ENCODE data around the gene MED27. TPM values are rescaled to one million over a fixed set of nuclear protein-coding genes. Genes with fewer than 3 reads are reported as not detected.
A peak's percentile ranks its signal among the peaks of the same experiment; 100 is the strongest.
"Not testable (repeated sequence)": the region's sequence is repeated elsewhere in the genome, so short reads cannot be mapped to it uniquely, and the experiment has no call there.

MED27 gene
- total RNA-seq, 1 donor from 2014 or later: 45.0 TPM

- TF ChIP-seq CTCF (IDR thresholded peaks at IDR 0.05; ENCODE audit: partially characterized antibody, unreplicated experiment): no peak
- H3K4me1 Mint-ChIP-seq (ENCODE audit: low read depth, unreplicated experiment): peaks cover 45% of the 10 kb centered on the region
- peaks cover 2% of the 10 kb centered on the region for H3K27me3 Mint-ChIP-seq (ENCODE audit: unreplicated experiment)
- no peaks in the 10 kb centered on the region for H3K36me3 Mint-ChIP-seq (ENCODE audit: unreplicated experiment)
- no peak for DNase-seq
- peaks cover 3% of the 10 kb centered on the region for H3K9me3 Mint-ChIP-seq (ENCODE audit: unreplicated experiment)
- H3K4me3 Mint-ChIP-seq (ENCODE audit: unreplicated experiment): no peak overlapping the region
- no peak overlapping the region for H3K27ac Mint-ChIP-seq (ENCODE audit: unreplicated experiment)
These were observed 68.4 kb downstream of the MED27 start for GRCh38 chr9:132011309-132011708.

GRCh38 chr9:132010201-132010600 is 69.5 kb downstream of the MED27 start:
- H3K4me3 Mint-ChIP-seq (ENCODE audit: unreplicated experiment); H3K27ac Mint-ChIP-seq (ENCODE audit: unreplicated experiment); H3K36me3 Mint-ChIP-seq (ENCODE audit: unreplicated experiment); H3K9me3 Mint-ChIP-seq (ENCODE audit: unreplicated experiment); H3K27me3 Mint-ChIP-seq (ENCODE audit: unreplicated experiment); DNase-seq: not testable (repeated sequence)
- H3K4me1 Mint-ChIP-seq (ENCODE audit: low read depth, unreplicated experiment): peaks cover 37% of the 10 kb centered on the region

- TF ChIP-seq CTCF (IDR thresholded peaks at IDR 0.05; ENCODE audit: partially characterized antibody, unreplicated experiment): no peak
- no peak overlapping the region for H3K4me3 Mint-ChIP-seq (ENCODE audit: unreplicated experiment)
- peaks cover 2% of the 10 kb centered on the region for H3K27me3 Mint-ChIP-seq (ENCODE audit: unreplicated experiment)
- peaks cover 42% of the 10 kb centered on the region for H3K4me1 Mint-ChIP-seq (ENCODE audit: low read depth, unreplicated experiment)
- no peak overlapping the region for H3K27ac Mint-ChIP-seq (ENCODE audit: unreplicated experiment)
- no peaks in the 10 kb centered on the region for H3K36me3 Mint-ChIP-seq (ENCODE audit: unreplicated experiment)
- peaks cover 5% of the 10 kb centered on the region for H3K9me3 Mint-ChIP-seq (ENCODE audit: unreplicated experiment)
- DNase-seq: no peak
These were observed 70.5 kb downstream of the MED27 start for GRCh38 chr9:132008855-132009812.

GRCh38 chr9:132008184-132008803 is 71.4 kb downstream of the MED27 start:
- peaks cover 2% of the 10 kb centered on the region for H3K27me3 Mint-ChIP-seq (ENCODE audit: unreplicated experiment)
- H3K4me1 Mint-ChIP-seq (ENCODE audit: low read depth, unreplicated experiment): peaks cover 49% of the 10 kb centered on the region
- no peak for TF ChIP-seq CTCF (IDR thresholded peaks at IDR 0.05; ENCODE audit: partially characterized antibody, unreplicated experiment)
- no peak overlapping the region for H3K27ac Mint-ChIP-seq (ENCODE audit: unreplicated experiment)
- no peak for DNase-seq
- peaks cover 5% of the 10 kb centered on the region for H3K9me3 Mint-ChIP-seq (ENCODE audit: unreplicated experiment)
- no peaks in the 10 kb centered on the region for H3K36me3 Mint-ChIP-seq (ENCODE audit: unreplicated experiment)
- H3K4me3 Mint-ChIP-seq (ENCODE audit: unreplicated experiment): no peak overlapping the region

GRCh38 chr9:132007371-132008025 is 72.2 kb downstream of the MED27 start:
- peak overlapping the region; percentile 3 for H3K27ac Mint-ChIP-seq (ENCODE audit: unreplicated experiment)
- peaks cover 2% of the 10 kb centered on the region for H3K27me3 Mint-ChIP-seq (ENCODE audit: unreplicated experiment)
- H3K36me3 Mint-ChIP-seq (ENCODE audit: unreplicated experiment): no peaks in the 10 kb centered on the region
- H3K4me3 Mint-ChIP-seq (ENCODE audit: unreplicated experiment): peak overlapping the region; percentile 41
- H3K4me1 Mint-ChIP-seq (ENCODE audit: low read depth, unreplicated experiment): peaks cover 49% of the 10 kb centered on the region
- no peak for DNase-seq
- peaks cover 5% of the 10 kb centered on the region for H3K9me3 Mint-ChIP-seq (ENCODE audit: unreplicated experiment)
- TF ChIP-seq CTCF (IDR thresholded peaks at IDR 0.05; ENCODE audit: partially characterized antibody, unreplicated experiment): no peak

All from glutamatergic neuron (in vitro differentiated cells).